Kidney (tissue), 14 donors: ENCODE data around the gene MUC2. TPM values are rescaled to one million over a fixed set of nuclear protein-coding genes. Genes with fewer than 3 reads are reported as not detected.

Experiments used
- DNase-seq, 5 donors: peaks; one replicate each; pipeline ENCODE4 v3.0.0-alpha.2; 2013 to 2020
- FAIRE-seq: peaks from 2 replicates; lab custom pipeline; 2012; peaks lifted over from hg19 to GRCh38; lab: Jason Lieb, UNC
- H3K27ac ChIP-seq, 2 donors: one replicate each; pipeline ENCODE4 v1.7.0; 2013; ENCODE audit warnings: low read depth in 2 of 2, low read length in 2 of 2, inconsistent platforms in 1 of 2
- H3K27me3 ChIP-seq: one replicate; pipeline ENCODE4 v1.7.1; 2013; ENCODE audit warnings: low read length, inconsistent platforms; ENCODE audit not compliant: control insufficient read depth, insufficient read depth
- H3K36me3 ChIP-seq, 3 donors: one replicate each; pipeline versions ENCODE4 v1.7.0 to v1.7.1; 2013; ENCODE audit warnings: low read length in 3 of 3, control low read depth in 1 of 3, inconsistent platforms in 1 of 3; ENCODE audit not compliant: insufficient read depth in 3 of 3, control insufficient read depth in 2 of 3
- H3K4me1 ChIP-seq, 3 donors: one replicate each; pipeline versions ENCODE4 v1.7.0 to v1.7.1; 2013; ENCODE audit warnings: low read length in 3 of 3, inconsistent platforms in 1 of 3, low read depth in 1 of 3; ENCODE audit not compliant: control insufficient read depth in 2 of 3, insufficient read depth in 2 of 3
- H3K4me3 ChIP-seq, 3 donors: one replicate each; pipeline versions ENCODE4 v1.7.0 to v1.8.1; 2013; ENCODE audit warnings: low read length in 3 of 3, control low read depth in 1 of 3, inconsistent platforms in 1 of 3
- H3K9ac ChIP-seq, 3 donors: one replicate each; pipeline versions ENCODE4 v1.7.0 to v1.7.1; 2013; ENCODE audit warnings: low read length in 3 of 3, control low read depth in 1 of 3, inconsistent platforms in 1 of 3
- H3K9me3 ChIP-seq, 3 donors: one replicate each; pipeline versions ENCODE4 v1.7.0 to v1.7.1; 2013; ENCODE audit warnings: low read length in 3 of 3, control low read depth in 1 of 3, inconsistent platforms in 1 of 3; ENCODE audit not compliant: control insufficient read depth in 2 of 3, insufficient read depth in 1 of 3
- CTCF ChIP-seq: IDR thresholded peaks from 3 replicates; pipeline ENCODE4 v1.5.1; 2012; ENCODE audit warnings: mild to moderate bottlenecking, moderate library complexity, borderline replicate concordance; ENCODE audit not compliant: insufficient read depth; ENCODE audit errors: extremely low read depth
- intact Hi-C: fragments of 100-400 bp; cut with DNase I; formaldehyde crosslinking; loops from one replicate; pipeline ENCODE4 v1.11.1; 2022
- polyA plus RNA-seq: library from polyadenylated mRNA; stranded (reverse); fragments of 350-450 nt; fragmentation: Illumina TruSeq; extraction: RNeasy Lipid Tissue Mini Kit (QIAGEN cat#74804); gene quantifications from one replicate; pipeline ENCODE4 v1.2.3, GENCODE V29; 2014; ENCODE audit warnings: low read depth, low replicate concordance; ENCODE audit not compliant: insufficient read depth
- total RNA-seq: library from RNA; stranded (reverse); fragmentation: NEBNext Ultra II Directional; extraction: Animal tissue kit (Norgen Biotek cat#: 25700); gene quantifications from one replicate; pipeline ENCODE4 v1.2.1, GENCODE V29; 2021
- donor health status: control.
- donor health status: control.
- donor health status: control.
- donor health status: control.
- donor health status: control.
- donor health status: DM: yes; HTN: yes; CAD: no.
- donor health status: Normal renal cell carcinoma (clear cell type).

MUC2 gene
- total and polyA plus RNA-seq, 2 donors from 2014 or later, result not detected

GRCh38 chr11:1059759-1060158, 14.9 kb upstream of the MUC2 start:
- intact Hi-C loops, result no loop called here
- no peak for TF ChIP-seq CTCF
- no peaks in the 10 kb centered on the region for H3K27me3 ChIP-seq
- no peak overlapping the region for H3K27ac ChIP-seq
- peaks cover 0 to 6% (median 0%) of the 10 kb centered on the region in 3 donors for H3K9me3 ChIP-seq
- H3K4me1 ChIP-seq, result no peaks in the 10 kb centered on the region
- H3K9ac ChIP-seq, result no peak overlapping the region
- FAIRE-seq (no peak), DNase-seq (peak in 2 of 5 donors; percentile 22 to 53)
- no peaks in the 10 kb centered on the region for H3K36me3 ChIP-seq
- H3K4me3 ChIP-seq, result no peak overlapping the region

- Histone ChIP-seq H3K27me3 (no peaks in the 10 kb centered on the region), H3K9me3 (peaks cover 0 to 6% (median 0%) of the 10 kb centered on the region in 3 donors), H3K36me3 (no peaks in the 10 kb centered on the region), H3K4me1 (no peaks in the 10 kb centered on the region), H3K27ac (no peak overlapping the region), H3K9ac (no peak overlapping the region), H3K4me3 (no peak overlapping the region)
- DNase-seq, result peak in 2 of 5 donors; percentile 23 to 54
- FAIRE-seq, result no peak
- TF ChIP-seq CTCF, result no peak
- intact Hi-C loops, result no loop called here
Measured at GRCh38 chr11:1060410-1060809, 14.3 kb upstream of the MUC2 start.

- no peaks in the 10 kb centered on the region for H3K4me1 ChIP-seq
- FAIRE-seq (no peak), DNase-seq (peak in 2 of 5 donors; percentile 36 to 79)
- no peak overlapping the region for H3K4me3 ChIP-seq
- H3K27me3 ChIP-seq, result no peaks in the 10 kb centered on the region
- no peak for TF ChIP-seq CTCF
- no peak overlapping the region for H3K9ac ChIP-seq
- intact Hi-C loops, result no loop called here
- peaks cover 0 to 6% (median 0%) of the 10 kb centered on the region in 3 donors for H3K9me3 ChIP-seq
- H3K36me3 ChIP-seq, result no peaks in the 10 kb centered on the region
- no peak overlapping the region for H3K27ac ChIP-seq
Measured at GRCh38 chr11:1060852-1061616, 13.6 kb upstream of the MUC2 start.
